ENCODE measurements around the gene PRRC2B.

The PRRC2B gene

DNA sequence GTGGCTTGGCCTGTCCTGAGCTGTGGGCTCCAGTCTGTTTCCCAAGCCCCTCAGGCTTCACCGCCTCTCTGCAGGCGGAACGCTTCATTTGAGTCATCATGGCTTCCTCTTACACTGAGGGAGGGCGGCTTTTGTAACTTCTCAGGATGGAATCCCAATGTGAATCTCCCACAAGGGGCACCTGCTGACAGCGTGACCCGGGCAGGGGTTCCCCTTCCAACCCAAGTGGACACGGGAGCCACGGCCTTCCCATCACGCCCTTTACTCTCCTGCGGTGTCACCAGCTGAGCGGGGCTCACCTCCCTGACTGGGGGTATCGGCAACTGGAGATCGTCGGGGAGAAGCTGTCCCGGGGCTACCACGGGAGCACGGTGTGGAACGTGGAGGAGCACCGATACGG is 124.7 kb downstream of the PRRC2B start:
- no peak overlapping the region for H3K4me3 ChIP-seq (ENCODE audit: low read depth, low read length)
- H3K27me3 ChIP-seq (ENCODE audit: control insufficient read depth, insufficient read depth, low read length): no peaks in the 10 kb centered on the region
- no peaks in the 10 kb centered on the region for H3K9me3 ChIP-seq (ENCODE audit: control insufficient read depth, insufficient read depth, low read length)
- H3K4me1 ChIP-seq (ENCODE audit: control insufficient read depth, insufficient read depth, low read length): no peaks in the 10 kb centered on the region
- peaks cover 94% of the 10 kb centered on the region for H3K36me3 ChIP-seq (ENCODE audit: control insufficient read depth, insufficient read depth, low read length)
- H3K9ac ChIP-seq (ENCODE audit: low read depth, low read length): no peak overlapping the region
- no peak overlapping the region for H3K27ac ChIP-seq (ENCODE audit: low read depth, low read length)

DNA sequence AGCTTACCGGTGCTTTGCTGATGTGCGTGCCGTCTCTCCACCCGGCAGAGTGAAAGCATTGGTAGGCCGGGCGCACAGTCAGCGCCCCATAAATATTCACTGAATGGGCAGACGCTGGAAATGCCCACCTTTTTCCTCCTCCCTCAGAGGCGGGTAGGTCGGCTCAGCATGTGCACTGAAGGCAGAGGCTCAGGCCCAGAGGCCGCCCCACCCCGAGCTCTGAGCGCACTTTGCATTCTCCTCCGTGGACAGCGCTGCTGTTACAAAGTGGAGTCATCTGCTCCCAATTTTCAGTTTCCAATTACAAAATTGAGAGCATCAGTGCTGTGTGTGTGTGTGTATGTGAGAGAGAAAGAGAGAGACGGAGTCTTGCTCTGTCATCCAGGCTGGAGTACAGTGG is 126.6 kb downstream of the PRRC2B start:
- H3K4me3 ChIP-seq (ENCODE audit: low read depth, low read length): no peak overlapping the region
- no peak overlapping the region for H3K9ac ChIP-seq (ENCODE audit: low read depth, low read length)
- no peaks in the 10 kb centered on the region for H3K27me3 ChIP-seq (ENCODE audit: control insufficient read depth, insufficient read depth, low read length)
- H3K36me3 ChIP-seq (ENCODE audit: control insufficient read depth, insufficient read depth, low read length): peaks cover 96% of the 10 kb centered on the region
- no peaks in the 10 kb centered on the region for H3K4me1 ChIP-seq (ENCODE audit: control insufficient read depth, insufficient read depth, low read length)
- H3K27ac ChIP-seq (ENCODE audit: low read depth, low read length): no peak overlapping the region
- H3K9me3 ChIP-seq (ENCODE audit: control insufficient read depth, insufficient read depth, low read length): no peaks in the 10 kb centered on the region

DNA sequence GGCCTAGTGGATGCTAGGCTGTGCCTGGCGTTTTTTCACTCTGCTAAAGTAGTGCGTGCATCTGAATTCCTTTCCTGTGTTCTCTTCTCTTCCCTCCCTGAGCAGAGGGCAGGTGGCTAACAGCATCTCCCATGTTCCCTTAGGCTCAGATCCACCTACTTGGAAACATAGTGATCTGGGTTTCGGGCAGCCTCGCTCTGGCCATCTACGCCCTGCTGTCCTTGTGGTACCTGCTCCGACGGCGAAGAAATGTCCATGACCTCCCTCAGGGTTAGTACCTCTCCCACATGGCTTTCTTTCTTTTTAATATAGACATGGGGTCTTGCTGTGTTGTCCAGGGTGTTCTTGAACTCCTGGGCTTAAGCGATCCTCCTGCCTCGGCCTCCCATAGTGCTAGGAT is 127.3 kb downstream of the PRRC2B start:
- peaks cover 96% of the 10 kb centered on the region for H3K36me3 ChIP-seq (ENCODE audit: control insufficient read depth, insufficient read depth, low read length)
- no peaks in the 10 kb centered on the region for H3K4me1 ChIP-seq (ENCODE audit: control insufficient read depth, insufficient read depth, low read length)
- H3K9ac ChIP-seq (ENCODE audit: low read depth, low read length): no peak overlapping the region
- no peaks in the 10 kb centered on the region for H3K9me3 ChIP-seq (ENCODE audit: control insufficient read depth, insufficient read depth, low read length)
- no peak overlapping the region for H3K4me3 ChIP-seq (ENCODE audit: low read depth, low read length)
- no peaks in the 10 kb centered on the region for H3K27me3 ChIP-seq (ENCODE audit: control insufficient read depth, insufficient read depth, low read length)
- no peak overlapping the region for H3K27ac ChIP-seq (ENCODE audit: low read depth, low read length)

DNA sequence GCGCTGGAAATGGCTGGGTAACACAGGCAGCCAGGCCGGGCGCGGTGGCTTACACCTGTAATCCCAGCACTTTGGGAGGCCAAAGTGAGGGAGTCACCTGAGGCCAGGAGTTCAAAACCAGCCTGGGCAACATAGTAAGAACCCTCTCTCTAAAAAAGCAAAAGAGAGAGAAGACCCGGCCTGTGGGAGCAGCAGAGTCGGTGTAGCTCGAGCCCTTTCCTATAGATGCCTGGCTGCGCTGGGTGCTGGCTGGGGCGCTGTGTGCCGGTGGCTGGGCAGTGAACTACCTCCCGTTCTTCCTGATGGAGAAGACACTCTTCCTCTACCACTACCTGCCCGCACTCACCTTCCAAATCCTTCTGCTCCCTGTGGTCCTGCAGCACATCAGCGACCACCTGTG is 127.9 kb downstream of the PRRC2B start:
- Histone ChIP-seq H3K36me3 (ENCODE audit: control insufficient read depth, insufficient read depth, low read length) (peaks cover 96% of the 10 kb centered on the region), H3K9me3 (ENCODE audit: control insufficient read depth, insufficient read depth, low read length) (no peaks in the 10 kb centered on the region), H3K27me3 (ENCODE audit: control insufficient read depth, insufficient read depth, low read length) (no peaks in the 10 kb centered on the region), H3K27ac (ENCODE audit: low read depth, low read length) (no peak overlapping the region), H3K4me3 (ENCODE audit: low read depth, low read length) (no peak overlapping the region), H3K9ac (ENCODE audit: low read depth, low read length) (no peak overlapping the region), H3K4me1 (ENCODE audit: control insufficient read depth, insufficient read depth, low read length) (no peaks in the 10 kb centered on the region)

DNA sequence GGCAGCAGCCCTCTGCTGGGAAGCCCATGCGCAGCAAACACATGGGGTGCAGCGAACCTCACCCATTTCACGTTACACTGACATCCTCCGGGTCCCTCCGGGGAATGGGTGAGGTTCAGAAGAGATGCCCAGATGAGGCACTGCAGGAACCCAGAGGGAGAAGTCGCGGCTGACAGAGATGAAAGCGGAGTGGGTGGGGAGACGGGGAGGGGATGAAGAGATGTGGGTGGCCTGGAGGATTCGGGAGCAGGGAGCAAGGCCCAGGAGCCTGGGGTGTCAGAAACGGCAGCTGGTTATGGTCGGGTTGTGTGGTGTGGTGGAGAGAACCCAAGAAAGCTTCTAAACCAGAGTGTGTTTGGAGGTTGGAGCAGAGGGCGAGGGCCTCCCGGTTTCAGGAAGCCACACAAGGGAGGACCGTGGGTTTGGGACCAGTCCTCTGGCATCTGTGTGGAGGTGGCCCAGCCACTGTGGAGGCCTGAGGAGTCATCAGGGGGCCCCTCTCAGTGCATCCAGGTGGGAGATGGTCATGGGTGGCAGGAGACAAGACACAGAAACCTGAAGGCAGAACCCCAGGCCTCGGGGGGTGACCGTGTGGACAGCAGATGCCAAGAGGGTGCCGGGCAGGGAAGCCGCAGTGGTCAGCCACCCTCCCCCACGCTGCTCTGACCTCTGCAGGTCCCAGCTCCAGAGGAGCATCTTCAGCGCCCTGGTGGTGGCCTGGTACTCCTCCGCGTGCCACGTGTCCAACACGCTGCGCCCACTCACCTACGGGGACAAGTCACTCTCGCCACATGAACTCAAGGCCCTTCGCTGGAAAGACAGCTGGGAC is 128.6 kb downstream of the PRRC2B start:
- Histone ChIP-seq H3K9me3 (ENCODE audit: control insufficient read depth, insufficient read depth, low read length) (no peaks in the 10 kb centered on the region), H3K4me1 (ENCODE audit: control insufficient read depth, insufficient read depth, low read length) (no peaks in the 10 kb centered on the region), H3K27ac (ENCODE audit: low read depth, low read length) (no peak overlapping the region), H3K27me3 (ENCODE audit: control insufficient read depth, insufficient read depth, low read length) (no peaks in the 10 kb centered on the region), H3K4me3 (ENCODE audit: low read depth, low read length) (no peak overlapping the region), H3K36me3 (ENCODE audit: control insufficient read depth, insufficient read depth, low read length) (peaks cover 97% of the 10 kb centered on the region), H3K9ac (ENCODE audit: low read depth, low read length) (no peak overlapping the region)

DNA sequence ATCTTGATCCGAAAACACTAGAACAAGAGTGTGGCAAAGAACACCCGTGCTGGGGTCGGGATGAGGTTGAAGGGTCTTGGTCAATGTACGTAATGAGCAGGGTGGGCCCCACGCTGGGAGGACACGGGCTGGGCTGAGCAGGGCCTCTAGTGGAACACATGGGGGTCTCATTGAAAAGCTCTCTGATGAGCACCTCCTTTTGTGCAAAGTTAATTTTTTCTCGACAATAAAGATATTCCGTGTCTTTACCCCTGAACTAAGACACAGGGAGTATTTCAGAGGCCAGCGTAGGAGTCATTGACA is 129.2 kb downstream of the PRRC2B start:
- Histone ChIP-seq H3K36me3 (ENCODE audit: control insufficient read depth, insufficient read depth, low read length) (peaks cover 97% of the 10 kb centered on the region), H3K27ac (ENCODE audit: low read depth, low read length) (no peak overlapping the region), H3K9ac (ENCODE audit: low read depth, low read length) (no peak overlapping the region), H3K27me3 (ENCODE audit: control insufficient read depth, insufficient read depth, low read length) (no peaks in the 10 kb centered on the region), H3K4me1 (ENCODE audit: control insufficient read depth, insufficient read depth, low read length) (no peaks in the 10 kb centered on the region), H3K4me3 (ENCODE audit: low read depth, low read length) (no peak overlapping the region), H3K9me3 (ENCODE audit: control insufficient read depth, insufficient read depth, low read length) (no peaks in the 10 kb centered on the region)

DNA sequence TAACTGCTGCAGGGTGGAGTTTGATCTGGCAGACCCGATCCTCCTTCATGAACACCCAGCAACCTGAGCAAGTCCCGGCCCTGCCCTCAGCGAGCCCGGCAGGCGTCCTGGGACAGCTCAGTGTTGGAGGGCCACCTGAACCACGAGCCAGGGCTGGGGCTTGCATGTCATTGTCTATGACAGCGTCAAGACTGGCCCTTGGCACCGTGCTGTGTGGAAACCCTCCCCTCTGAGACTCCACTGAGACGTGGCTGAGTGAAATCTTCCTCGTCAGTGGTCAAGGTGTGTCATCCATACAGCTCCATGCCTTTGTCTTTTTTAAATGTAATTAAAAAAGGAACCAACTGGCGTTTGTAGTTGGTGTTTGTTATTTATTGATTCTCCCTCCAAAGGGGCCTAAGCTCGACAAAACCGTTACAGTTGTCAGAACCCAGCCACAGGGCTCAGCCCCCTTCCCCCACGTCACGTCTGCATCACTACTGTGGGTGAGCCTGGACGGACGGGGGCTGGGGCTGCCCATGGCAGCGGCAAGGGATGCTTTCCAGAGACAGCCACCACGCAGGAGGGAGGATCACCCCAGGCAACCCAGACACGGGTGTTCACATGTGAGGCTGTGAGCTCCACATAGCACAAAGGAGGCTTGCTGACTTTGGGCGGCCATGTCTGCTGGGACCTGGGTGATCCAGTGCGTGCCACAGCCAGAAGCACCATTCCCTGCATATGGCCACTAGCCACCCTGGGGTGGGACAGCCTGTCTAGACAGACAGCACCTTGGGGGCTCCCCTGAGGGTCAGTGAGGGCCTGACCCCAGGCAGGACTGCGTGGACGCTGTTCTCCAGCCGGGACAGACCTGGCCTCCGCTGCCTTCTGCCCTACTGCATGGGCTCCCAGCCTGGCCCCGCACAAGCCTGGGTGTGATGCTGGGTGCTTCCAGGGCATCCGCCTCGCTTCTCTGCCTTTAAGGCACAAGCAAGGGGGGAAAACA is 129.9 kb downstream of the PRRC2B start:
- no peaks in the 10 kb centered on the region for H3K4me1 ChIP-seq (ENCODE audit: control insufficient read depth, insufficient read depth, low read length)
- H3K9ac ChIP-seq (ENCODE audit: low read depth, low read length): no peak overlapping the region
- H3K27ac ChIP-seq (ENCODE audit: low read depth, low read length): no peak overlapping the region
- H3K4me3 ChIP-seq (ENCODE audit: low read depth, low read length): no peak overlapping the region
- H3K27me3 ChIP-seq (ENCODE audit: control insufficient read depth, insufficient read depth, low read length): no peaks in the 10 kb centered on the region
- H3K36me3 ChIP-seq (ENCODE audit: control insufficient read depth, insufficient read depth, low read length): peaks cover 97% of the 10 kb centered on the region
- no peaks in the 10 kb centered on the region for H3K9me3 ChIP-seq (ENCODE audit: control insufficient read depth, insufficient read depth, low read length)

DNA sequence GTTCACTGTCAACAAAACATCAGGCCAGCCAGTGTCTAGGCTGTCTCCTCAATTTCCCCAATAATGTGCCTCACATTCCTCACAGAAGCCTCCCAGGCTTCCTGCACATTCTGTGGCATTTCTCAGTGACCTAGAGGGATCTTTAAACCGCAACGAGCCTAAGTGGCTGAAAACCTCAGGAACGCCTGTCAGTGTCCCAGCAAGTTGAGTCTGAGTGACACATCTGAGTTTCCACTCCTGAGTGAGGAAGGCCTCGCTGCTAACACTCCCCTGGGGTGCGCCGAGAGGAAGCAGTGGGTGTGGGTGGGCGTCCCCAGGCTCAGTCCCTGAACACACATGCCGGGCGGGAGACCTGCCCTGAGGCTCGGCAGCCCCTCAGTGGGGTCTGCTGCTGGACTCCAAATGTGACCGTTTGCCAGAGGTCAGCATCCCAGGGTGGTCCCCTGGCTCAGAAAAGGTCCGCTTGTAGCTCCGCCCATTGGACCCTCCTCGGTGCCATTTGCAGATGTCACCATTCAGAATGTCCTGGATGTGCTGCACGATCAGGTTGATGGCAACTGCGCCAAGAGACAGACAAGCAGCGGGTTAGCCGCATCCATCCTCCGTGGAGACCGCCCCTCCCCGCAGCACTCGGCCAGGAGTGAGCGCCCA is 130.9 kb downstream of the PRRC2B start:
- Histone ChIP-seq H3K27ac (ENCODE audit: low read depth, low read length) (no peak overlapping the region), H3K4me1 (ENCODE audit: control insufficient read depth, insufficient read depth, low read length) (no peaks in the 10 kb centered on the region), H3K4me3 (ENCODE audit: low read depth, low read length) (no peak overlapping the region), H3K9ac (ENCODE audit: low read depth, low read length) (no peak overlapping the region), H3K9me3 (ENCODE audit: control insufficient read depth, insufficient read depth, low read length) (no peaks in the 10 kb centered on the region), H3K36me3 (ENCODE audit: control insufficient read depth, insufficient read depth, low read length) (peaks cover 97% of the 10 kb centered on the region), H3K27me3 (ENCODE audit: control insufficient read depth, insufficient read depth, low read length) (no peaks in the 10 kb centered on the region)

DNA sequence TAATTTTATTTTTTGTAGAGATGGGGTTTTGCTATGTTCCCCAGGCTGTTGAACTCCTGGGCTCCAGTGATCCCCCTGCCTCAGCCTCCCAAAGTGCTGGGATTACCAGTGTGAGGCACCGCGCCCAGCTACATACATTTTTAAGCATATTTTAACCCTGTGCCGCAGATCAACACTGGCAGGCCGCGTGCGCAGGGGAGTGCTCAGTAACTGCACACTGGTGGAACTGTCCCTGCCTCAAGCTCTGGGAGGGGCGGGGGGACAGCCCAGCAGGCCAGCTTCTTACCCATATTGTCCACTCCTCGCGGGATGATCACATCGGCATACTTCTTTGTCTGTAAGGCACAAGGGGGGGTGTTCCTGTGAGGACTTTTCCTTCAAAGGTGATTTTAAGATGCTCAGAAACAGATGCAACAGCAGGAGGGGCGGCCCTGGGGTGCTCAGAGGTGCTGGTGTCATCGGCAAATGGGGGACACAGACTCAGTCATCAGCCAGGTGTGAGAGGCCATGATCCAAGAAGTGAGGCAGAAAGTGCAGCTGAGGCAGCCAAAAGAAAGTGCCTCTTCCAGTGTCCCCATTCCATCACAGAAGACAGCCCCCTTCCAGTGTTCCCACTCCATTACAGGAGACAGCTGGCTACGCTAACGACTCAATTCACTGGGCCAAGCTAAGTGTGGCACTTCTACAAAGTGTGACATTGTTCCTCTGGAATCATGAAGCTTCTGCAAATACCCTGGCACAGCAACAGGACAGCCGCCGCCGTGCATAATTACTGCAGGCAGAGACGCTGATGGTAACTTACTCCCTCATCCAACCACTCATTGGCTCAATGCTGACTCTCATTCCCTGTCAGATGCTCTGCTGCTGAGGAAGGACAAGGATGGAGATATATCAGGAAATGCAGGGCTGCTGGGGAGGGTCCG is 132.0 kb downstream of the PRRC2B start:
- H3K4me1 ChIP-seq (ENCODE audit: control insufficient read depth, insufficient read depth, low read length): peaks cover 3% of the 10 kb centered on the region; the same call in 1 of the 2 replicates
- no peaks in the 10 kb centered on the region for H3K9me3 ChIP-seq (ENCODE audit: control insufficient read depth, insufficient read depth, low read length)
- H3K27me3 ChIP-seq (ENCODE audit: control insufficient read depth, insufficient read depth, low read length): no peaks in the 10 kb centered on the region
- H3K27ac ChIP-seq (ENCODE audit: low read depth, low read length): no peak overlapping the region
- H3K9ac ChIP-seq (ENCODE audit: low read depth, low read length): no peak overlapping the region
- peaks cover 88% of the 10 kb centered on the region for H3K36me3 ChIP-seq (ENCODE audit: control insufficient read depth, insufficient read depth, low read length)
- no peak overlapping the region for H3K4me3 ChIP-seq (ENCODE audit: low read depth, low read length)

DNA sequence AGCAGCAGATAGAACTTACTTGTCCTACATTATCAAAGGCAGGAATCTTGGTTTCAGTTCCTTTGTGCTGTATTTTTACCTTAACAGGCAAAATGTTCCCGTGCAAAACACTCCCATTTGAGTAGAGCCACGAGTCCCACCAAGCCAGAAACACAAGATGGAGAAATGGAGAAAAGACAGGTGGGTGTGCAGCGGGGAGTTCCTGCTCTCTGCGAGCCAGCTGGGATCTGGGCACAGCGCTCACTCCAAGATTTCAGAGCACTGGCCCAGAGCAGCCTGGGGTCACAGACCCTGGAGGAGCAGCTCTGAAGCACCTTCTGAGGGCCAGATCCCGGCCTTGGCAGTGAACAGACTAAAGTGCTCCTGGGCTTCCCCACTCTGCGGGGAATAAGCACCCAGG is 134.3 kb downstream of the PRRC2B start:
- Histone ChIP-seq H3K9me3 (ENCODE audit: control insufficient read depth, insufficient read depth, low read length) (no peaks in the 10 kb centered on the region), H3K36me3 (ENCODE audit: control insufficient read depth, insufficient read depth, low read length) (peaks cover 66% of the 10 kb centered on the region), H3K9ac (ENCODE audit: low read depth, low read length) (no peak overlapping the region), H3K4me3 (ENCODE audit: low read depth, low read length) (no peak overlapping the region), H3K4me1 (ENCODE audit: control insufficient read depth, insufficient read depth, low read length) (peaks cover 3% of the 10 kb centered on the region; the same call in 1 of the 2 replicates), H3K27me3 (ENCODE audit: control insufficient read depth, insufficient read depth, low read length) (no peaks in the 10 kb centered on the region), H3K27ac (ENCODE audit: low read depth, low read length) (no peak overlapping the region)

All from HUES48 (cell line).